GDM1 (cell line): ENCODE measurements around the gene ZNF200.
"Not testable (repeated sequence)": the region's sequence is repeated elsewhere in the genome, so short reads cannot be mapped to it uniquely, and the experiment has no call there.

ENCODE experiments used
- DNase-seq: peaks from one replicate; lab custom pipeline; 2025; lab: John Stamatoyannopoulos, UW

ZNF200 gene

DNA sequence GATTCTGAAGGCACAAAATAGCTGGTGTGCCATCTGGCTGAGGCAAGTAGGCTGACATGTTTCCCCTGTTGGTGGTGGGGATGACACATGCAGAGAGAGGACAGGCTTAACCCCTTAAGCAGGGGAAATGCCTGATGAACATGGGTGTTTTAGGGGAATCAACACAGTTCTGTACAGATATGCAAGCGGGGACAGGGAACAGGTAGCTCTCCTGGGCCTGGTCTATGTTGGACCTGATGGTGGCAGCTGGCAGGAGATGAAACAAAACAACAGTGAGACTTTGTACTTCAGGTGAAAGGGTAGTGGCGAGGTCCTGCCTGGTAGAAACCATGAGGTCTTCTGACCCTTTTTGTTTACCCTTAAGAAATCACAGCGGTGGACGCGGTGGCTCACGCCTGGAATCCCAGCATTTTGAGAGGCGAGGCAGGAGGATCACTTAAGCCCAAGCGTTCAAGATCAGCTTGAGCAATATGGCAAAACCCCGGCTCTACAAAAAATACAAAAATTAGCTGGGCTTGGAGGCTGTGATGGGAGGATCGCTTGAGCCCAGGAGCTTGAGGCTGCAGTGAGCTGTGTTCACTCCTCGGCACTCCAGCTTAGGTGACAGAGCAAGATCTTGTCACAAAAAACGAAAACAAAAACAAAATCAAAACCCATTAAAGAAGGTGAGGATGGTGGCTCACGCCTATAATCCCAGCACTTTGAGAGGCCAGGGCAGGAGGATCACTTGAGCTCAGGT, 36.5 kb downstream of the ZNF200 start:
- no peak for DNase-seq

- DNase-seq: not testable (repeated sequence)
Observed at GRCh38 chr16:3197694-3198333, 37.1 kb downstream of the ZNF200 start.

- no peak for DNase-seq
Observed at GRCh38 chr16:3195975-3196374, 39.0 kb downstream of the ZNF200 start.

- DNase-seq: no peak
Observed at GRCh38 chr16:3194792-3195191, 40.2 kb downstream of the ZNF200 start.

DNA sequence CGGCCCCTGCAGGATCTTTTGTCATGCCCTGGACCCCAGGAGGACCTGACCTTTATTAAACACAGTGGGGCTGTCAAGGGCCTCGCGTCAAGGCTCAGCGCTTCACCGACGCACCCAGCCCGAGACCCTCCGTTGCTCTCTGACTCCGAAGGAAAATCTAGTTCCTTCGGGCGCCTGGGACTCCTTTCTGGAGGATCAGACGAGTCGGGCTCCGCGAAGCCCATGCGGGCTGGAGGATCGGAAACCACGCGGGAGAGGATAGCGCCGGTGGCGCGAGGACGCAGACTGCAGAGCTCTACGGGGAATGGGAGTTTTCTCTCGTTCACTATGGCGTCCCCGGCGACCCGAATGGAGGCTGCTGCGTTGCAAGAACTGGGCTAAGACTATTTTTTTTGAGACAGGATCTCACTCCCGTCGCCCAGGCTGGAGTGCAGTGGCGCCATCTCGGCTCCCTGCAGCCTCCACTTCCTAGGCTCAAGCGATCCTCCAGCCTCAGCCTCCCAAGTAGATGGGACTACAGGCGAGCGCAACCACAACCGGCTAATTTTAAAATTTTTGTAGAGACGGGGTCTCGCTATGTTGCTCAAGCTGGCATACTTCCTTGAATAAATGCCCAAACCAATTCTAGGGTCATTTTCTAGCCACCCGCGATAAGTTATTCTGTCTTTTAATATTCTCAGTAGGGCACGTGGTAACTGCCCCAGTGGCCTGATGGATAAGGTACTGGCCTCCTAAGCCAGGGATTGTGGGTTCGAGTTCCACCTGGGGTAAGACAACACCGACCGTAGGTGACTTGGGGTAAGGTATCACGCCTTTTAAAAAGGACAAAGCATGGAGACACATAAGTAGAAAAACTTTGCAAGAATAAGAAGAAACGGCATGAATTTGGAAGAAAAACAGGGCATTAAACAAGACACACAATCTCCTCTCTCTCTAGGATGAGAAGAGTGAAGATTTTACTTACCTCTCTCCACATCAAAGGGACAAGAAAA, 41.4 kb downstream of the ZNF200 start:
- no peak for DNase-seq

DNA sequence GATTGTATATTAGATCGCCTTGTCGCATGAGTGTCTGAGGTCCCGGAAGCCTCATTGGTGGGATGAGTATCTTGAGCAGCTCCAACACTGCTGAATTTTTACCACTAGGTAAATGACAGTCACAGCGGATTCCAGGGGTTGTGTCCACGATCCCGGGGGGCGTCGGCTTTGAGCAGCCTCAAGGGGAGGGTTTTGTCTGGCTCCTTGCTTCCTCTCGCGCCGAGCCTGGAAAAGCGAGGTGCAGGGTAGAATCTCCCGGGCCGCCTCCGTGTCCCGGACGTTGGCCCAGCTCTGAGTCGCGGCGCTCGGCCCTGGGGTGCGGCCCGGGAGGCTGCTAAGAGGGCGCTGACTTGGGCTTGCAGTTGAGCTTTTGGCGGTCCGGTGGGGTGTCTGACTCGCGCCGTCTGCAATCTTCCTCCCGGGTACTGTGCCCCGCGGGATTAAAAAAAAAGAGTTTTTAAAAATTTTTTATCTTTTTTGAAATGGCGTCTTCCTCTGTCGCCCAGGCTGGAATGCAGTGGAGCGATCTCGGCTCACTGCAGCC, 42.4 kb downstream of the ZNF200 start:
- DNase-seq: no peak

- no peak for DNase-seq
Observed at GRCh38 chr16:3190949-3191353, 44.0 kb downstream of the ZNF200 start.

DNA sequence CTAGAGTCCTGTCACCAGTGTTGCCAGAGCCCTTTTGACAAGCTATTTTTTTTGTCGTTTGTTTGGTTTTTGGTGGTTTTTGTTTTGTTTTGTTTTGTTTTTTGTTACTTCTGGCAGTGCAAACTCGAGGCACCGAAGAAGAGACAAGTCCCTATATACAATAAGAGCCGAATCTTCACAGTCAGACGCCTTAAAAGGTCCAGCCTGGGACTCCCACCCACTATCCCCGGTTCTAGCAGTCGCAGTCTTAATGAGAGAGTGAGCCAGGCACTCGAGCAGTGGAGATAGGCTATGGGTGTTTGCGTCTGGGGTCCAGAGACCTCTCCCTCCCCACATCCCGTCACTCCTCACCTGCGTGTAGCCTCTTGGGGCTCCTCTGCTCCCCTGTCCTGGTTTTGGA, 45.1 kb downstream of the ZNF200 start:
- no peak for DNase-seq

GRCh38 chr16:3188925-3189825, 45.8 kb downstream of the ZNF200 start:
- DNase-seq: no peak

DNA sequence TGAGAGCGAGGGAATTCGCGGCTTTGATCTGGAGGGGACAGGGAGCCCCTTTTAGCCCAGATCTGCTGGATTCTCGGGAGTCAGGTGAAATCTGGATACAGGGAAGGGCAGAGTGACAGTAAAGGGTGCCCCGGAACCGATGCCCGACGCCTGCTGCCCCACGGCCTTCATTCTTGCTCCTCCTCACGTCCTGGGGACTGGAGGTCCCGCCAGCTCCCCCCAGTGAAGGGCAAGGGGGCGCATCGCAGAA, 46.4 kb downstream of the ZNF200 start:
- DNase-seq: no peak

GRCh38 chr16:3187798-3188674, 46.9 kb downstream of the ZNF200 start, which contains the start of gene OR1F1:
Gene OR1F1 (plus strand): TSS chr16:3188204.
- DNase-seq: no peak

DNA sequence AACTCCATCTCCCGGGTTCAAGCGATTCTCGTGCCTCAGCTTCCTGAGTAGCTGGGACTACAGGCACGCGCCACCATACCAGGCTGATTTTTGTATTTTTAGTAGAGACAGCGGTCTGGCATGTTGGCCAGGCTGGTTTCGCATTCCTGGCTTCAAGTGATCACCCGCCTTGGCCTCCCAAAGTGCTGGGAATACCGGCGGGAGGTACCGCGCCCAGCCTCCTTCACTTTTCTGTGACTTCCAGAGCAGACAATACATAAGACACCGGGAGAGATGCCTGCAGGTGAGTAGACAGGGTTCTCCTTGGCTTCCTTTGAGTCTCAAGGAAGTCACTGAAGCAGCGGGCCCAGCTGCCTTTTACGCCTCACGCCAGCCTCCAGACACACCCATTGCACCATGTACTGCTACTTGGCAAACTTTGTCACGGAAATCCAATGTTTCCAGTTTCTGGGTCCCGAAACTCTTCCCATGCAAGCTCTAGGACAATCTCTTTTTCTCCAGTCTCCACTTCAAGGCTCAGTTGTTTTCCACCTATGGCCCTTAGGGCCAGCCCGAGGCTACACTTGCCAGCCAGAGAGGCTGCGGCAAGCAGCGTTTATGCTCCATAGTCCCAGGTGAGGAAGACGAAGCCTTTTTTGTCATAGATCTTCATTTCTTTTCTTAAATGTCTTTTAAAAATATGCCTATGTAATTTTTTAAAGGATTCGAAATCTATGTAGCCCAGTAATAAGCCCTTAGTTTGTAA, 47.8 kb downstream of the ZNF200 start:
- DNase-seq: no peak

DNA sequence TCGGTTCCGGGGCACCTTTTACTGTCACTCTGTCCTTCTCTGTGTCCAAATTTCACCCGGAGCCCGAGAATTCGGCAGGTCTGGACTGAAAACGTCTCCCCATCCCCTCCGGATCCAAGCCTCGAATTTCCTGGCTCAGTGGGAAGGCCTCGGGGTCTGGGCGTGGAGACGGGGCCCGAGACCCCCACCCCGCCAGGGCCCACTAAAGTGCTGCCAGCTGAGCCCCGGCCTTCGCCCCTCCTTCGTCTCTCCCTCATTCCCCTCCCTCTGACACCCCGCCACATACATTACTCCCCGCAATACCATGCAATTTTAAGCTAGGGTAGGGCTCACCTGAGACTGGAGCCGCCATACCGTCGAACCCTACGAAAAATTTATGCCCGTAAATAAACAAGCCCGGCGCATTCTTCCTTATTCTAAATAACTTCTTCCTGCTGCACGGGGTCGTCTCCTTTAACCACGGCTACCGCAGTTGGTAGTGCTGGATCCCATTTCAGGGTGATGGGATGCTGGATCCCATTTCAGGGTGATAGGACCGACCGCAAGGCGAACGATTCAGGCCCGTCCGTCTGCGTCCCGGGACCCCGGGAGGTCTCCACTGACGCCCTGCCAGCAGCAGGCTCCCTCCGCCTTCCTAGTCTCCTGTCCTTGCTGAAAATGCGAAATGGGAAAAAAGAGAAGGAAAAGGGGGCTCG, 51.4 kb downstream of the ZNF200 start:
- no peak for DNase-seq

DNA sequence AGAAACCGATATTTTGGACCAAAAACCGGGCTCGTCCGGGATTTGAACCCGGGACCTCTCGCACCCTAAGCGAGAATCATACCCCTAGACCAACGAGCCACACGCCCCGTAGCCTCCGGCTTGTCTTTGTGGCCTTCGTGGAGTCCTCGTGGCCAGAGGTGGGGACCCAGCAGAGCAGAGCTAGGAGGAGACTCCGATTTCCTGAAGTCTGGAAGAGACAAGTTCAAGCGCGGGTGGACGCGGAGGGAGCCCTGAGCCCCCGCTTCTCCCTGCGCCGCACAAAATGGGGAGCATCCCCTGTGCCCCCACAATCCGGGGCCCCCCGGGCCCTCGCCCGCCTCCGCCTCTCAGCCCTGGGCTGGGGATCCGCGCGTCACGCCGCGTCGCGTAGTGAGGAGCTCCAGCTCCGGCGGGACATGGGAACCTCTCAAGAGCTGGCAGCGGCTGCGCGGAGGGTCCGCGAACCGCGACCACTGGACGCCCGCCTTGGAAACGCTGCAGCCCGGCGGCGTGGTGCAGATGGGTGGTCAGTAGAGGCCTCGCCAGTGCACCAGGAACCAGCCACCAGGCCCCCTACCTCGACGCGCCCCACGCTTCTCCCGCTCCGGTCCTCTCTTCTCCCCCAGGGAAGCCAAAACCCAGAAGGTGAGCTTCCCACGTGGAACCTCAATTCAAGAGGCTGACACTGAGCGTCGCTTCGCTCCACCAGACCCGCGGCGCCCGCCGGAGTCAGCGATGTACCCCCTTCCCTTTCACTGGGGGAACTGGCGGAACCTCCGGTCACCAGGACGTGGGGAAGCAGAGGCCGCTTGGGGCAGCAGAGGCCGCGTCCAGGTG, 52.1 kb downstream of the ZNF200 start:
- DNase-seq: no peak

DNA sequence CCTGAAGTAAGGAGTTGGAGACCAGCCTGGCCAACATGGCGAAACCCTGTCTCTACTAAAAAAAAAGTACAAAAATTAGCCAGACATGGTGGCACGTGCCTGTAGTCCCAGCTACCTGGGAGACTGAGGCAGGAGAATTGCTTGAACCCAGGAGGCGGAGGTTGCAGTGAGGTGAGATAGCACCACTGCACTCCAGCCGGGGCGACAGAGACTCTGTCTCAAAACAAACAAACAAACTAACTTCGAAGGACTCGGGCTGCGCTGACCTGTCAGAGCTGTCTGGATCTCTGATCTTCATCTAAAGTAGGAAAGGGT, 52.7 kb downstream of the ZNF200 start:
- not testable (repeated sequence) for DNase-seq

DNA sequence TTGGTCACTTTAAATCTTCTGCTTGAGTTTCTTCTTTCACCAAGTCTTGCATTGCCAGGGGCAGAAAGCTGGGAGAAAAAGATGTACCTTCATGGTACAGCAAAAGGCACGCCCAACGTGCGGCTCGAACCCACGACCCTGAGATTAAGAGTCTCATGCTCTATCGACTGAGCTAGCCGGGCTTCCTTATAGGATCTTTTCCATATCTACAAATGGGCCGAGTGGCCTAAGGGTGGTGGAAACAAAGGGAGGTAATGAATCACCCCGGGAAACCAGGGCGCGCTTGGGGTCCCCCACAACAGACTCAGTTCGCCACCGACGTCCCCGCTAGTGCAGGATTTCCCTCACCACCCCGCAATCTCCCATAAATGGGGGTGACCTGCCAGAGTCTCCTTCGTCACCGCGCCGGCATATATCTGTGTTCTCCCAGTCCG, 54.5 kb downstream of the ZNF200 start:
- no peak for DNase-seq

DNA sequence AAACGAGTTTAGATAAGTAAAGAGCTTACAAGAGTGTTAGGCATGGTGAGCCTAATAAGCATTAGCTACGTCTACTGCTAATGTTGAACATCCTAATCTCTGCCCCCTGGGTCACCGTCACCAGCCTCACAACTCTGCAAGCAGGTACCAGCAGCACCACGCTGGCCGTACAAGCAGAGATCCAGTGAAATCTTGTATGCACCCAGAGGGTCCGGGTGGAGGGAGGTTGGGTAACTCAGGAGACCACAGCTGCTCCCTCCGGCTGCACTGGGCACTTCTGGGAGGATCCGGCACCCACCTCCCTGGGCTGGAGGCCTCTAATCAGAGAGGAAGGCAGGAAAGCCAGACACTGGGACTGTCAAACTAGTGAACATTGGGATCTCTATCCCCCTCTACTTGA, 55.3 kb downstream of the ZNF200 start:
- no peak for DNase-seq
